Fibroblast of villous mesenchyme (primary cell): ENCODE results near the gene OMD. TPM values are rescaled to one million over a fixed set of nuclear protein-coding genes. Genes with fewer than 3 reads are reported as not detected.

Experiments used
- DNase-seq: peaks from one replicate; pipeline ENCODE4 v3.0.0-alpha.2; 2010; ENCODE audit warnings: low read depth
- H3K4me3 ChIP-seq: 2 replicates; pipeline ENCODE4 v1.5.1; 2011; ENCODE audit warnings: low read depth, mild to moderate bottlenecking, low read length
- CTCF ChIP-seq: IDR thresholded peaks from 2 replicates; pipeline ENCODE4 v1.5.1; 2012; ENCODE audit warnings: low read depth, mild to moderate bottlenecking, low read length; ENCODE audit not compliant: insufficient read depth
- total RNA-seq: library from RNA; depleted of rRNA; stranded (reverse); fragments of >200 nt; gene quantifications from 2 replicates; pipeline ENCODE4 v1.2.3, GENCODE V29; 2012

OMD gene
- total RNA-seq, 1 donor = not detected

- no peak overlapping the region for H3K4me3 ChIP-seq
- no peak for DNase-seq
- no peak for TF ChIP-seq CTCF
Observed at GRCh38 chr9:92392690-92393089, 31.6 kb downstream of the OMD start.

- no peak for TF ChIP-seq CTCF
- H3K4me3 ChIP-seq = no peak overlapping the region
- DNase-seq = no peak
Observed at GRCh38 chr9:92385953-92386352, 38.3 kb downstream of the OMD start.

GRCh38 chr9:92385477-92385876, 38.8 kb downstream of the OMD start:
- no peak overlapping the region for H3K4me3 ChIP-seq
- no peak for DNase-seq
- no peak for TF ChIP-seq CTCF

GRCh38 chr9:92385001-92385400, 39.3 kb downstream of the OMD start:
- DNase-seq = no peak
- TF ChIP-seq CTCF = no peak

GRCh38 chr9:92384375-92384774, 39.9 kb downstream of the OMD start:
- no peak for TF ChIP-seq CTCF
- no peak overlapping the region for H3K4me3 ChIP-seq
- DNase-seq = no peak

More at GRCh38 chr9:92385001-92385400, 39.3 kb downstream of the OMD start:
- no peak overlapping the region for H3K4me3 ChIP-seq

GRCh38 chr9:92381775-92382174, 42.5 kb downstream of the OMD start:
- DNase-seq = no peak
- no peak for TF ChIP-seq CTCF
- no peak overlapping the region for H3K4me3 ChIP-seq

GRCh38 chr9:92380603-92381002, 43.7 kb downstream of the OMD start:
- TF ChIP-seq CTCF = no peak
- DNase-seq = no peak

More at GRCh38 chr9:92380603-92381002, 43.7 kb downstream of the OMD start:
- no peak overlapping the region for H3K4me3 ChIP-seq
